ENCODE results near the gene SPAG8.

The SPAG8 gene

GRCh38 chr9:35771075-35771433 lies 41.0 kb downstream of the SPAG8 start:
- no peak for DNase-seq

- no peak for DNase-seq
Measured at GRCh38 chr9:35769763-35770162, 42.3 kb downstream of the SPAG8 start.

- DNase-seq, result no peak
Measured at GRCh38 chr9:35767458-35767857, 44.6 kb downstream of the SPAG8 start.

DNA sequence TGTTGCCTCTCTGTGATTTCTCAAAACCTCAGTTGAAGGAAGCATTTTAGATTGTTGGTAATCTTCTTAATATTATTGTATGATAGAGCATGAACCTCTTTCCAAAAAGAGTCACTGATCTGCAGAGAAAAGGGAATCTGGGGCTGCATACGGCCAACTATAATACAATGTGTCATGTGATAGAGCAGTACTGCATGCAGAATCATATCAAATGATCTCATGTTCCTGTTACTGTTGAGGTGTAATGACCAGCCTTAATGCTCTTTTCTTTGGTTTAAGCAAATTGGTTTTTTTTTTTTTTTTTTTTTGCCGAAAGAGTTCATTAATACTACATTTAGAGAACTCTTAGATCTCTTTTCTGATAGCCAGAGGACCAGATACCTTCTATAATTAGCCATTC lies 45.1 kb downstream of the SPAG8 start:
- DNase-seq, result no peak

GRCh38 chr9:35763803-35764202 lies 48.3 kb downstream of the SPAG8 start:
- DNase-seq, result no peak

DNA sequence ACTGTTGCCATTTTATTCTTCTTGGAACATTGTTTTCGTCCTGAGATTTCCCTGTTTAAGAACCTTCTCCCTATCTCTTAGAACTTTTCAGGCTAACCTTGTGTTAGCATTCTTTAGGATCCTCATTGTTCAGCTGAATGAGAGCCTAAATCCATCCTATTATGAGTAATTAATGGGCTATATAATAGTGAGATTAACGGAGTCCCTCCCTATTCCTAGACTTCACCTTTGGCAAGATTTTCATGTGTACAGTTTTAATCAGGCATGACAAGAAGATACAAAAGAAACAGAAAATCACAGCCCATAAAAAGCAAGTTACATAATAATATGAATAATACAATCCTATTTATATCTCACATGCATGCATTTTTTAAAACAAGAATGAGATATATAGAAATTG lies 48.9 kb downstream of the SPAG8 start:
- DNase-seq, result no peak

DNA sequence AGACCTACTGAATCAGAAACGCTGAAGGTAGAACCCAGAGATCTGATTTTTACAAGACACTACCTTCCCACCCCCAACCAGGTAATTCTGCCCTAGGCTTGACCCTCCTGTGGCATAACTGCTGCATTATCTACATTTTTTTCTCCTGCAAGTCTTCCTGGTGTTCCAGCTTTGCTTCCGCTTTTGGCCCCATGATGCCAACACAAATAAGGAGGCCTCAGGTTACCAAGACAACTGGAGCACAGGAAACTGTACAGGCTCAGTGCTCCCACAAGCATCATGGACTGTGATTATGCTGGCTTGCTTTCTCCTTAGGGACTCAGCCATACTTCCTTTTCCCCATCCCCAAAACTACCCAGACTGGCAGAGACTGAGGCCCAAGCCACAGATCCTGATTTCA lies 51.4 kb downstream of the SPAG8 start:
- no peak for DNase-seq

GRCh38 chr9:35759795-35760194 lies 52.3 kb downstream of the SPAG8 start:
- no peak for DNase-seq
